Hippocampal formation (tissue), 2 donors: ENCODE data around the gene PPEF1.
A peak's percentile ranks its signal among the peaks of the same experiment; 100 is the strongest.
"Not testable (repeated sequence)": the region's sequence is repeated elsewhere in the genome, so short reads cannot be mapped to it uniquely, and the experiment has no call there.

Source experiments
- DNase-seq, 2 donors: peaks; one replicate each; lab custom pipeline; 2025; lab: John Stamatoyannopoulos, UW

The PPEF1 gene

DNA sequence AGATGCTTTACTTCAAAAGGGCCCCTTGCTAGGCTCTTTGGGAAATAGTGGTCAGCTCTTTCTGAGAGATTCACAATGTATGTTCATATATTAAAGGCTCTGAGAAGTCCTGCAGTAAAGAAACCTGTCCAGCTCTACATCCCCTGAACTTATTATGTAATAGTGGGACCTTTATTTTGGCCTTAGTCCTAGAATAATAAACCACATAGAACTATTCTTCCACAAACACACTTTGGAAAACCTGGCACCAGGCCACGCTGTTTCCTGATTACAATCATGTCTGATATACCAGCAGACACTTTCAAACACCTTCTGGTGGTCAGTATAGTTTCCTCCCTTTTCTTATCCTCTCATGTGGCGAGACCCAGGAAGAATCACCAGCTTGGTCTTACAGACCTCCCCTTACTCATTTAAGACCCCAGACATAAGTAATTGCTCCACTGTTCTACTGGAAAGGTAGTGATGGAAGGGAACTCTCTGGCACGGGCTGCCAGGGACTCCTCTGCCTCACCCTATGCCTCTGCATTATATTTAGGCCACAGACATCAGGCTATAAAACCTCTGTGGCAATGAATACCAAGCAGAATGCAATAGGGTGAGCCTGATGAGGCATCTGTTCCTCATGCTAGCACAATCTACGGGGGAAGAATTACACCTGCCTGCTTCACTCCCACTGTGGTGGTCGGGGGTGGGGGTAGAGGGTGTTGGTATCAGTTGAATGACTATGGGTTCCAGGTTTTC is 5.7 kb upstream of the PPEF1 start:
- DNase-seq: no peak

DNA sequence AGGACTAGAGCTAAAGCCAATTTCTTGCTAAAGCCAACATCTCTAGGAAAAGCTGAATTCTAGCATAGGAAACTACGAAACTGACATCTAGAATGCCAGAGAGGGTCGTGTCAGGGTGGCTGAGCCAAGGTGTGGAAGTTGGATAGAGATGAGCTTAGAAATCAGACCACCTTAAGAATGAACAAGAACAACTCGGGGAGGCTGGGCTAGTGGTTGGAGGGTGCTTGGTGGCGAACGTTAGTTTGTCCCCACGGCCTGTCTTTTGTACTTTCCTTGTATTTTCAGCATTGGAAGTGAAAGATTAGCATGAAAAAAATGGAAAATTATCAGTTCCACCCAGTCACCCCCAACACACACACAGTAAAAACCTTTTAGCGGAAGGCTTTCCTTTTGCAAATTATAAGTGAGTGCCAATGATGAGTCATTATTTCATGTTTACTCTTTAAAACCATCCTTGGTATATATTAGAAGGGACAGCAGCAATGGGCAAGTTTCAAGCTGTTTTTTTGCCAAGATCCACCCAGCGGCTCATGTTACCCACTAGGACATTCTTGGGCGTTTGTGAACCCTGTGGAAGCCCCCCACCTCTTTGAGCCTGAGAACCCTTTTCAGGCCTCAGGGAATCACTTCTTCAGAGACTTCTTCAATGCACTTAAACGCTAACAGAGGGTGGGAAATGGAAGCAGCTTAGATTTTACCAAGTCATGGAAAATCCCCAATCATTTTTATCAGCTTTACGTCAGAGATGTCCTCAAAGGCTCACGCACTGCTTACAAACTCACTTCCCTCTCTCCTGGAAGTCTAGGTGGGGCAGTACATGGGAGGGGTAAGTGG is 4.9 kb upstream of the PPEF1 start:
- DNase-seq: no peak

DNA sequence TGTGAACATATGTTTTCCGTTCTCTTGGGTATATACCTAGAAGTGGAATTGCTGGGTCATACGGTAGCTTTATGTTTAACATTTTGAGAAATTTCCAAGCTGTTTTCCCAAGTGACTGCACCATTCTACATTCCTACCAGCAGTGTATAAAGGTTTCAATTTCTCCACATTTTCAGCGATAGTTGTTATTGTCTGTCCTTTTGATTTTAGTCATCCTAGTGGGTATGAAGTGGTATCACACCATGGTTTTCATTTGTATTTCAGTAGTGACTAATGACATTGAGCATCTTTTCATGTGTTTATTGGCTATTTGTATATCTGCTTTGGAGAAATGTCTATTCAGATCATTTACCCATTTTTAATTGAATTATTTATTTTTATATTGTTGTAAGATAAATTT is 2.4 kb downstream of the PPEF1 start:
- no peak for DNase-seq

DNA sequence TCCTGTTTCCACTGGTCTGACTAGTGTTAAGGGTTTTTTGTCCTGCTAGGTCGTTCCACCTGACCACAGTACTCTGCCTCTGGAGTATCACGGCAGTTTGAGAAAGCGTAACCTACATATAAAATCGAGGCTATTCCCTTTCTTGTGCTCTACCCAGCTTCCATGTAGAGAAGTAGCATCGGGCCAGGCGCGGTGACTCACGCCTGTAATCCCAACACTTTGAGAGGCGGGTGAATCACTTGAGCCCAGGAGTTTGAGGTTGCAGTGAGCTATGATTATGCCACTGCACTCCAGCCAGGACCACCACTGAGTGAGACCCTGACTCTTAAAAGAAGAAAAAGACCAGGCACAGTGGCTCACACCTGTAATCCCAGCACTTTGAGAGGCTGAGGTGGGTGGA is 7.5 kb downstream of the PPEF1 start:
- DNase-seq: no peak

DNA sequence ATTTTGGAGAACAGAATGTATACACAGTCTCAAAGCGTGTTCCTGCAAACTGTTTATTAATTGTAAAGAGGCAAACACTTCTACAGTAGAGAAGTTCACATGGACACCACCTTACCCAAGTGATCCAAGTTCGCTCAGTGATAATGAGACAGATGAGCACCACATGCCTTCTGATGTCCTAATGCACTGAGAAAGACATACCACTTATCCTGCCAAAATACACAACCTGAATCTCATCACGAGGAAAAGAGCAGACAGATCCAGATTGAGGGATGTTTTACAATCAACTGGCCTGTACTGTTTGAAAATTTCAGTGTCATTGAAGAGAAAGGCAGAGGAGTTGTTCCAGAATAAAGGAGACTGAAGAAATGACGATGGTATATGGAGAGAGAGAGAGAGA is 12.4 kb downstream of the PPEF1 start:
- DNase-seq: no peak

DNA sequence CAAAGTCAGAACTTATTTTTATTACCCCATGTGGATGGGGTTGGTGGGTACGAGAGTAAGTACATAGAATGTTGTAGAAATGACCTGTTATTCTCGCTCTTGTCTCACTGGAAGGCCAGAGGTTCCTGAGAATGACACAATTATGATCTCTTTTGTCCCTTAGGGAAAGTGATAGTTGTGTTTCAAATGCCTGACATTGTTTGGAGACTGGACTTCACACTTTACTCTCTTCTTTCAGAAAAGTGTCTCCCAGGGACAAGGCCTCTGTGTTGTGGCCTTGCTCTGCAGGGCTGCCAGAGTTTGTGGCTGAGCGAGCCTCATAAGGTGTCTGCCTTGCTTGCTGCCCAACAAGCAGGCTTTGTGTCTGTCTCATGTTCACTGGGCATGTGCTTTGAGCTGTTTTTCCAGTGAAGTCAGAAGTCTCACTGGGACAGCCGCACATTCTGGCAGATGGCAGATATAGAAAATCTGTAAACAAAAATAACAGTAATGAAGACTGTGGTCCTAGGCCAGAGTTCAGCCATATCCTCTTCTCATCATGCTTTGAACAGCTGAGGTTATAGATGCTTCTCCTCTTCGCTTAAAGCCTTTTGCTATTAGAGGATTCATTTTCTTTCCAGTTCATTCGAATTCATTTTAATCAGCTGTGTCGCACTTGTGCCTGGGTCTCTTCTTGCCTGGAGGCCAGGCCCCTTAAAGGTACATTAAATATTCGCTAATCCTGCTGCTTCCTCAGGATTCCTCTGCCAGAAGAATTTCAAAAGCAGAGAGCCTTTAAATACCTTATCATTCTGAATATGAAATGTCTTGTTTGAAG is 14.4 kb downstream of the PPEF1 start:
- DNase-seq: peak in 1 of 2 donors; percentile 3

DNA sequence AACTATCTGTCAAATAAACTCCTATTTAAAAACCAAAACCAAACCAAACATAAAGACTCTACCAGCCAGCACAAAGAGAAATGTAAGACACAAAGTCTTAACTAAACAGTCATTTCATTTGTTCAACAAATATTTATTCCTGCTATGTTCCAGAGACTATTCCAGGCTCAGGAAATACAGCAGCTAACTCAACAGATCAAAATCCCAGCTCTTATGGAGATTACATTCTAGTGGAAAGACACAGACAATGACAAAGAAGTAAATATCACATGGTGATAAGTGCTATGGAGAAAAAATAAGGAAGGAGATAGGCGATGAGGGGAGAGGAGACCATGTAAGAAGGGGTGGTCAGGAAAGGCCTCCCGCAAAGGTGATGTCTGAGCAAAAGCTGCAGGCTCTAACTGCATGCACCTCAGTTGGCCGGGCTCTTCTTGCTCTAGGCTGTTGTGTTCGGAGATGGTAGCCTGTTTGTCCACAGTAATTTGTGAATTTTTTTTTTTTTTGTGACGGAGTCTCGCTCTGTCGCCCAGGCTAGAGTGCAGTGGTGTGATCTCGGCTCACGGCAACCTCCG is 15.1 kb downstream of the PPEF1 start:
- no peak for DNase-seq

DNA sequence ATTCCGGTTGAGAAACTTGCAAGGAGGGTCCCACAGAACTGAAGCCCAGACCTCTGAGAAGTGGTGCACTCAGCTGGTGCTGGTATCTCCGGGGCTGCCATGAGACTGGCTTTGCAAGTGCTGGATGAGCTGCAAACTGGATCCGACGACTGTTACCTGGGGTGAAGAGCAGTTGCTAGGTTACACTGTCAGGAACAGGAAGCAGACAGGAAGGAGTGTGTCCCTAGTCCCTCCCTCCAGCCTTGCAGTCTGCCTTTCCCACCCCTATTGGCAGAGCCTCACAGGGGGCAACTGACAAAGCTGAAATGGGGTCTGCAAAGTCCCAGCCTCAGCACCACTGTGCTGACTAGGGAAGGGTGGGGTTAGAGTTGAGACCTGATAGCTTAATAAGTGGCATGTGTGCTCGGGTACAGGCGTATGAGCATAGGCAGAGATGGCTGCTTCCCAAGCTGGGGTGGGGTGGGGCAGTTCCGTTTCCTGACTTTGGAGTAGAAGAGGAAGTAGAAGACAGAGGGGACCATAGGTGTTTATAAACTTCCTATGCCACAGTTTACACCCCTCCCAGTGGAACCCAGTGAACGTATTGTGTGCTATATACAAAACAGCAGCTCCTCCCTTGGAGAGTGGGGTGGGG is 18.0 kb downstream of the PPEF1 start:
- DNase-seq: no peak

DNA sequence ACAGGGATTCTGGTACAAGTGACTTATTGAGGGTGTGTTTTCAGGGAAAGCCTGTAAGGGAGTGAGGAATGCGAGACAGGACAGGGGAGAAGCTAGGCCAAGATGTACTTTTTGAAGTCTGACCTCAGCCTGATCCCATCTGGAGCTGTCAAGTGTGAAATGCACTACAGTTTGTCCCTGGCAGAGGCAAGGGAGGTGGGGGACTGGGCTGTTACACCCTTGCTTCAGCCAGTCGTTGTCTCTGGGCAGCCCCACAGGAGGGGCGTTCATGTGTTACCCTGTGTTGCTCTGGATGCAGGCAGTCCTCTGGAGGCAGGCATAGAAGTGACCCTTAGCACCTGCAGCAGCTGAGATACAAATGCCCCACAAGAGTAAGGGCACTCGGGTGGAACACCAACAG is 25.8 kb downstream of the PPEF1 start:
- no peak for DNase-seq

DNA sequence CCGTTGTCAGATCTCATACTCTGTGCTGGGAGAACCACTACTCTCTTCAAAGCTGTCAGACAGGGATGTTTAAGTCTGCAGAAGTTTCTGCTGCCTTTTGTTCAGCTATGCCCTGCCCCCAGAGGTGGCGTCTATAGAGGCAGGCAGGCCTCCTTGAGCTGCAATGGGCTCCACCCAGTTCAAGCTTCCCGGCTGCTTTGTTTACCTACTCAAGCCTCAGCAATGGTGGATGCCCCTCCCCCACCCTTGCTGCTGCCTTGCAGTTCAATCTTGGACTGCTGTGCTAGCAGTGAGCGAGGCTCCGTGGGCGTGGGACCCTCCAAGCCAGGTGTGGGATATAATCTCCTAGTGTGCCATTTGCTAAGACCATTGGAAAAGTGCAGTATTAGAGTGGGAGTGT is 32.2 kb downstream of the PPEF1 start:
- not testable (repeated sequence) for DNase-seq

DNA sequence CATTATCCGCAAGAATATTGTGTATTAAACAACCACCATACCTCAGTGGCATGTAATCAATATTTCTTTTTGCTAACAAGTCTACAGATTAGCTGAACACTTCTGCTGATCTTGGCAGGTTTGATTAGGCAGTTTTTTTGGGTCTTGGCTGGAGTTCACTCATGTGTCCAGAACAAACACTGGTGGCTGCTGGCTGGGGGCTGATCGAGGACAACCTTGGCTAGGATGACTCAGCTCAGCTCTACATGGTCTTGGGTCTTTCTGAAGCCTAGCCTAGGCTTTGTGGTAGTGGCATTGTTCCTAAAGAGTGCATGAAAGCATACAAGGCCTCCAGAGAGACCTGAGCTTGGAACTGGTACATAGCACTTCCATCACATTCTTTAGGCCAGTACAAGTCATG is 41.1 kb downstream of the PPEF1 start:
- DNase-seq: no peak

DNA sequence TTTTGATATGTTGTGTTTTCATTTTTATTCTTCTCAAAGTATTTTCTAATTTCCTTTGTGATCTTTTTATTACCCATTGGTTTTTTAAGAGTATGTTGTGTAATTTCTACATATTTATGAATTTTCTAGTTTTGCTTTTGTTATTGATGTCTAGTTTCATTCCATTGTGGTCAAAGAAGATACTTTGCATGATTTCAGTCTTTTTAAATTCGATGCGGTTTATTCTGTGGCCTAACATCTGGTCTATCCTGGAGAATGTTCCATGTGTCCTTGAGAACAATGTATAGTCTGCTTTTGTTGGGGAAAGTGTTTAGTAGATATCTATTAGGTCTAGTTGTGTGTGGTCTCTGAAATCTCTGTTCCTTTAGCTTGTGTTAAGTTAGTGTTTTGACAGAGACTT is 46.2 kb downstream of the PPEF1 start:
- DNase-seq: no peak

DNA sequence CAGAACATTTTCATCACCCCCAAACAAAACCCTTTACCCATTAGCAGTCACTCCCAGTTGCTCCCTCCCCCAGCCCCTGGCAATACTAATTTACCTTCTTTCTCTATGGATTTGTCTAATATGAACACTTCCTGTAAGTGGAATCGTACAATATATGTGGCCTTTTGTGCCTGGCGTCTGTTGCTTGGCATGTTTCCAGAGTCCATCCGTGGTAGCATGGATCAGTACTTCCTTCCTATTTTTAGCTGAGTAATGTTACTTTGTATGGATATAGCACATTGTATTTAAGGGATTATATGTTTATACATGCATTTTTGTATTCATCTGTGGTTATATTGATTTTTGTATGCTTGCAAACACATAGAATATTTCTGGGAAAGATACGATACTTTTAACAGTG is 48.2 kb downstream of the PPEF1 start:
- DNase-seq: no peak

DNA sequence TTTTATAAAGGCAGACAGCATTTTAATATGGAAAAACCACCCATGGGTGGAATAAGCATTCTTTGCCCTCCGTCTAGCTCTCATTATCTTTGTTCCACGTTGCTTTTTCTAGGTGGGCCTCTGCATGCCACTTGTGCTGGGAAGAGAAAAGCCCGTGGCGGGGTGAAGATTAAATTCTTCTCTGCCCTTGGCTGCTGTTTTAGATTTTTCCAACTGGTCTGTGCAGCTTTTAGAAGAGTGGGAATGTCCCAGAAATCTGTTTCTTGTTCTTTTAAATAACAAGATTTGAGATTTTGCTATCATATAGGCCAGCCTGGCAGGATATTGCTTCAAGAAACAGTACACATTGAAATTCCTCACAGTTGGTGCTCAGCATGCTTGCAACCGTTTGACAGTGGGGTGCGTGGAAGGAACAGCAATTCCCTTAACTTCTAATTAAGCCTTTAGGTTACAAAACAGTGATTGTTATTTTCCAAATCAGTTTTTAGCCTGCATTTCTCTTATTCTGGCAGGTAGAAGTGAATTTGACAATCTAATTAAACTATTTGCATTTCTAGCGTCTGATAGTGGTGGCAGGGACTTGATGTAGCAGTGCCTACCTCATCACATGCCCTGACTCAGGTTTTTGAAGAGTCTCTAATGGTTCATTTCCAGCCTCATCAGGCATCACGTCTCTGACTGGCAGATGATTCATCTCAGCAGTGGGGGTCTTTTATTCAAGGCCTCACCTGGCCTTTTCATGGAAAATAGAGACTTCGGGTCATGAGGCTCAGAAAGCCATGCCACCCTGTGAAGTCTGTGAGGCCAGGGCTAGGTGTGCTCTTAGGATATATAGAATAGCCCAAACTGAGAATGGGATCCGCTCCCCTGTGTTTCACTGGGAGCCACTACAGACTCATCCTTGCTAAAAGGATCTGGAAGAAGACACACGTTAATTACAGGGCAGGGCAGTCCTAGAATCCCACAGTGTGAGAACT is 50.8 kb downstream of the PPEF1 start:
- DNase-seq: no peak

DNA sequence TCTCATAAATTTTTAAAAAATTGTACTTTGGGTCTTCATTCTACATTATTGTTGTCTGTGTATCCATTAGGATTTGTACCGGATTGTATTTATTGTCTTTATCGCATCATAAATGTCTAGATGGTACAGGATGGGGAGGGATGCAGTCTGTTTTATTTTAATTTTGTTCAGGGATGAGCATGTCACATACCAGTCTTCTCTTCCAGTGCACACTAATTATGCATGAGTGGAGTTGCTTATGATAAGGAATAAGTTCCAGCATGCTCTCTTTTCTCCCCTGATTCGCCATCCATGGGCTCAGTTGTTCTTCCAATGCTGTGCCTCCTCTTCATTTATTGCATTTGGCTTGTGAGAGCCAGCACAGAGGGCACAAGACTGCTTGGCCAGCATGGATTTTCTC is 54.3 kb downstream of the PPEF1 start:
- DNase-seq: no peak

DNA sequence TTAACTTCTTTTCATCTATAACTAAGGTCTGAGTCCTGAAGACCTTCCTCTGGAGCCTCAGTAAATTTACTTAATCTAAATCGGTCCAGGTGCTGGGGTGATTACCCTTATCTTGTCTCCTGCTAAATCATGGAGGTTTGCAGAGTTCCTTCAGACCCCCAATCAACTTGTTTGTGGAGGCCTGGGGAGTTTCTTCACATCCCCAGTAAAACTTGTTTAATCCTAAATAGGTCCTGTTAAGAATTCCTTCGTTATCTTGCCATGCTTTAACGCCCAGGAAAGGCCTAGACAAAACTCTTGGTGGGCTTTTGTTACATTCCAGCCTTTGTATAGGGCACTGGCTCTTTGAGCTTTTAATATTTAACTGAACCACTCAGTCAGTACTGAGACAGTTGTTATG is 55.7 kb downstream of the PPEF1 start:
- DNase-seq: not testable (repeated sequence)

DNA sequence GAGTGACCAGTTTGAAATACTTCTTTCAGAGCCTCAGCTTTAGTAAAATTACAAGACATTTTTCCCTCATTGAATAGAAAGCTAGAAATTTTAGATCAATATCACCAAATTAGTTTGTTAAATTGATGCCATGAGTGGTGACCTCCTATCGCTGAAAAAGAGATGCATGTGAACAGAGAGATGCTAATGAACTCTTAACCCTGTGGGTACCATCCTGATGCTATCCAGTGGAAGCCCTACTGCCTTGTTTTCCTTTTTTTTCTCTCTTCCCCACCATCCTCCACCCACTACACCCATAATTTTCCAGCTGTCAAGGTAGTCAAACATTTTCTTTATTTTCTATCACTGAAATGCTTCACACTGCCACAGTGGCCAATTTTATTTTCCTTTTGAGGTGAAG is 61.9 kb downstream of the PPEF1 start:
- no peak for DNase-seq

DNA sequence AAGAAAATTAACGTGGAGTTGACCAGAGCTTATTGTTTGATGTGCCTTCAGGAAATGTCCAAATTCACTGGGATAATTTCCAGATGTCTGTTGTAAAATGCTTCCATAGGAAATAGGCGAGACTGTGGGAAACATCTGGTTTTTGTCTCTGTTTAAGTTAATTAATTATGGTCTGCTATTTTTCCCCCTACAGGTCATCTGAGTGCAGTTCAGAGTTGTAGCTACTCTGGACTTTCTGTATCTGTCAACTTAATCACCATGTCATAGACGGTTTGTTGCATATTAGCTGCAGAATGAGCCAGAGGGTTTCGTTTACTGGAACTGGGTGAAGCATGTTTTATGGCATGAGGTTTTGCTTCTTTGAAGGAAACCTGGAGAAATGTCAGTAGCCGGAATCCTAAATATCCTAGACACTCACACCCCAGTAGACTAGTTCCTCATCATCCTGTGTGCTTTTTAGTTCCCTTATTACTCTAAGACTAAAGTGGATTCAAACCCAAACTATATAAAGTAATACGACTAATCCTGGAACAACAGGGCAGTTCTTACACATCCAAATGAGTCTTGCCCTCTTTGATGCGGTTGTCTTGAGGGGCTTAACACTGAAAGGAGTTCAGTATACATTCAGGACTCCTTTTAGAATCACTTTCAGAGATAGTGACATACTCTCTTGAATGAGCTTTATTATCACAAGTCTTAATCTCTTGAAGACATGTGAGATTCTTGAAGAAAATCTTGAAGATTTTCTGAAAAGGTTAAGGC is 62.5 kb downstream of the PPEF1 start:
- no peak for DNase-seq

DNA sequence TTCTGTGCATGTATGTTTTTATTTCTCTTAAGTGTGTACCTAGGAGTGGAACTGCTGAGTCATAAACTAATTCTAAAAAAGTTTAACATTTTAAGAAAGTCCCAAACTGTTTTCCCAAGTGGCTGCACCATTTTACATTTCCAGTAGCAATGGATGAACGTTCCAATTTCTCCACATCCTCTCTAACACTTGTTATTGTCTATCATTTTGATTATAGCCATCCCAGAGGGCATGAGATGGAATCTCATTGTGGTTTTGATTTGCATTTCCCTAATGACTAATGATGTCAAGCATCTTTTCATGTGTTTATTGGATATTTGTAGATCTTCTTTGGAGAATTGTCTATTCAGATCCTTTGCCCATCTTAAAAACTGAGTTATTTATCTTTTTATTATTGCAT is 82.5 kb downstream of the PPEF1 start:
- DNase-seq: no peak

DNA sequence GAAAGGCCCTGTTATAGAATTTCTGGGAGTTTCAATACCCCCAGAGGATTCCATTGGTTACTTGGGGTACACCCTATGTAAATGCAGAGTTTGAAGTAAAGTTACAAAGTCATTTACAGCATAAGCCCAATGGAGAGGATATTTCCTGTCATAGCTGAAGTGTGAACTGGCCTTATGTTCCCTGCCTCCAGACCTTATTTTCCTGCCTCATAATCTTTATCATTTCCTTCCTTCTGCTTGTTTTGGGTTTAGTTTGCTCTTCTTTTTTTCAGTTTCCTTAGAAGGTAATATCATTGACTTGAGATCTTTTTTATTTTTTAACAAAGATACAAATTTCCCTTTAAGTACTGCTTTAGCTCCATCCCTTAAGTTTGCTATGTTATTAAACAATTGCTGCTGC is 85.4 kb downstream of the PPEF1 start:
- no peak for DNase-seq
